ENCODE data around the gene PLPP4. TPM values are rescaled to one million over a fixed set of nuclear protein-coding genes. Genes with fewer than 3 reads are reported as not detected.

The PLPP4 gene
- polyA plus RNA-seq, 10 donors: 0.14 to 2.1 (median 0.52) TPM; not detected in 4

DNA sequence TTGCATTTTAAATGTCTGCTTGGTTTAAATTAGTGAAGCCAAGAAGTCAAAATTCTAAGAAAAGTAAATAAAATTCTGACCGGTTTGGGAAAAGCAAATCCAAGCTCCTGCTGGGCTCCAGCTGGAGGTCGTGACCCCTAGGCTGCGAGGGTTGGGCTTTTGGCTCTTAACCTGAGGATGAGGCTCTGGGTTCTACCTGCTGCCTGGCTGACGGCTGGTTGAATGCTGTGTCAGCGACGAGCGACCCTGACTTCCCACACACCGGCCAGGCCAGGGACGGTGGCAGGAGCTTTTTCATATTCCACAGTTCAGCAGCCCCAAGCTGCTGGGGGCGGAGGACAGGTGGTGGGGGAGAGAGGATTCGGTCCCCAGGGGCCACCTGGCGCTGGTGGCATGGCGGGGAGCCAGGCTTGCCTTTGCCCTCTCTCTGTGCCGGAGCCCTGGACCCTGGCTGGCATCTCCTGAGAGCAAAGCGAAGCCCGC lies 843 bp upstream of the PLPP4 start:
- no peak for DNase-seq

DNA sequence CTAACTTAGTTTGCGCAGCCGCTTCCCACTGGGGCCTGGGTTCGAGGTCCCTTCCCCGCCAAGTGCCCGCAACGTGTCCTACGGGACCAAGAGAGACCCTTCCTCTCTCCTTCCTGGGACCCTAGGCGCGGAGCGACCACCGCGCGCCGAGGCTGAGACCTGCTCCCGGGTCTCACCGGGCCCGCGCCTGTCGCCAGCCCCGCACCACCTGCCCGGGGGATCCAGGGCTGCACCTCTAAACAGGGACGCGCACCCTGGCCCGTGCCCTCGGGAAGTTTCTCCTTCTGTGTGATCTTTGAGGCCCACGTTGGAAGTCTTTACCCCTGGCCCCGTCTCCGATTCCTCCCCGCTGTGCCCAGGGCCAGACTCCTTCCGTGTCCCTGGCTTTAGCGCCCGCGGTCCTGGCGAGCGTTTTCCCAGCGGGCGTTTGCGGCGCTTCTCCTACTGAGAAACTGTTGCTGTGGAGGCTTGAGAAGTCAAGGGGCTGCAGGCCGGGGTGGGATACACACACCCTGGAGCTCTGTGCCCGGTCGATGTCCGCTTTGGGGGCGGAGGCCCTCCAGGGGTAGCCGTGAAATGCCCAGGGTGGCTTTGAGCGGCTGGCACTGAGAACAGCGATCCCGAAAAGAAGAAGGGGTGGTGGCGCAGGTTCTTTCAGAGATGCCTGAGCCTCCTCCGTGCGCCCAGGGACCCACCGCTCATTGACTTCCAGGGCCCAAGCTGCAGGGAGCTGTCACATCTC lies 575 bp downstream of the PLPP4 start:
- DNase-seq: no peak

DNA sequence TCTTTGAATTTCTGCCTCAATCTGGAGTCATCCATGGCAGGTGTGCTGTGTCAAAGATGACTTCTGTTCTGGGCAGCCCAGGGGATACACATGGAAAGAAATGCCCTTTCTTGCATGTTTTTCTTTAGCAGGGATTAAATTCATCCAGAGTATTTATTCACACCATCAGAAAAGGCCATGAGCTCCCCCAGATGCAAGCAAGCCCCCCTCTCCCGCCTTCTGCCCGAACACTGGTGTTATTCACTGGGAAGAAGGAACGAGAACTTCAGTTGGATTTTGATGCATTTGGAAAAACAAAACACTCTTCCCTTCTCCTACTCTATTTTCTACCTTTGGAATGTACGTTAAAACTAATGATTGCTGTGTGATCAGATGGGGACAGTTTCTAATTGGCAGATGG lies 1.4 kb downstream of the PLPP4 start:
- DNase-seq: no peak

DNA sequence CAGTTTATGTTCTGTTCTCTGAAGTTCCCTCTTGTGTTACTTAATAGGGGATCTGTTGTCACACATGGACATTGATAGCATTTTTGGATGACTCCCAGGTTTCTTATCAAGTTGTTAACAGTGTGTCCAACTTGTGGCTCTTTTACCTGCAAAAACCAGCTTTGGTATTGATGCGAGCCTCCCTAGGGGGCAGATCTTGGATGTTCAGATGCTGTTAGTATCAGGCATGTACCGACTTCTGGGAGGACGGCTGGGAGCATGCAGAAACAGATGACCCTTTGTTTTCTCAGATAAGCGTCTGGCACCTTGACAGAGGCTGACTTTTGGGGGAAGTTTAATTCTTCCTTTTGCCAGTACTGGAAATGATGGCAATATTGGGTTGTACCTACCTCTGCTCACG lies 2.2 kb downstream of the PLPP4 start:
- DNase-seq: no peak

DNA sequence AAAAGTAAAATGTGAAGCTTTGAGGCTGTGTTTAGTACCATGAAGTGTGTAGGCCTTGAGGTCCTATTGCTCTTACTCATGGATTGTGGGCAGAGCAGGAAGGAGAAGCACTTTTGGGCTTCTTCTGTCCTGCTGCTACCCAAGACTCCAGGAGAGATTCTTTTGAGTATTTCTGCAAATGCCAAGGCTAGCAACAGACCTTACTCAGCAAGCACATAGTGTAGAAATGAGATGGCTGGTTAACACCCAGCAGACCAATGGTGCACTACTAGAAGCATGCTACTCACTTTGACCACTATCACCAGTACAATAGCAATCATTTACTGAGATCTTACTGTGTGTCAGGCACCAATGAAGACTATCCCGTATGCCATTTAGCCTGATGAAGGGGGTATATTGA lies 3.2 kb downstream of the PLPP4 start:
- DNase-seq: no peak

DNA sequence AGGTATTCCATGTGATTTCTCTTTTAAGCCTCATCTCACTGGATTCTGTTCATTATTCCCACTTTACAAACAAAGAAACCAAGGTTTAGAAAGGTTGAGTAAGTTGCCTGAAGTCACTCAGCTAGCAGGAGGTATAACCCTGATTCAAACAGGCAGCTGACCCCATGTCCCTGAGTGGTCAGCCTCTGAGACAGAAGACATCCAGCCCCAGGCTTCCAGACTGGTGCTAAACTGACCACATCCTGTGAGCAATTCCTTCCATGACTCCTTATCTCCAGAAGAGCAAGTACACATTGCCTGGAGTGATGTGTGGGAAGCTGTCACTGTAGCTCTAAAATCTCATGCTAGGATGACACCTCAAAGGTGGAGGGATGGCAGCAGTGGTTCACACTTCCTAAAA lies 3.7 kb downstream of the PLPP4 start:
- peak in 1 of 3 donors; percentile 75 for DNase-seq

DNA sequence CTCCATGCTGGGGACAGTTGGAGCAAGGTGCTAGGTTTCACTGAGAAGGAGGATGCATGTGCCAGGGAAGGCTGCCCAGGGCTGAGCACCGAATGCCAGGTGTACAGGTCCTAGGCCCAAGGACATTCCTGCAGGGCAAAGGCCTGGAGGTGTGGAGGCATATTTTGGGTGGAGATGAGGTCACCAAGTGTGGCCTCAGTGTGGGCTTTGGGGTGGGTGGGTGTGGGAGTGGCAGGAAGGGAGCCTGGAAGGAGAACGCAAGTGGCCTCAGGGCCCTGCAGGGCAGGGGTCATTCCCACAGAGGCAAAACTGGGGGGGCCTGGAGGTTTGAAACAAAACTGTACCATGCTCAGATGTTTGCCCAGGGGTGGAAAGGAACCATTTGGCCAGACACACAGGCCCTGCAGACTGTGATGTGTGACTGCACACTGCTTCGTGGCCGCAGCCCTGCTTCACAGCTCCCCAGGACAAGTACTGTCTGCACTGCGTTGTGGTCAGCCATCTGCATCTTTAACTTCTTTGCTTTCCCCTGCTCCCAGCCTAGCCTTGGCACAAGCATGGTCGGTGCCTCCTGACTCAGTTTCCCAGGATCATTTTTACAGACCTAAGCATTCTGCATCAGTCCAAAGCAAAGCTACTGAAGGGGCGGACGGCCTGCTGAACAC lies 5.1 kb downstream of the PLPP4 start:
- DNase-seq: no peak

DNA sequence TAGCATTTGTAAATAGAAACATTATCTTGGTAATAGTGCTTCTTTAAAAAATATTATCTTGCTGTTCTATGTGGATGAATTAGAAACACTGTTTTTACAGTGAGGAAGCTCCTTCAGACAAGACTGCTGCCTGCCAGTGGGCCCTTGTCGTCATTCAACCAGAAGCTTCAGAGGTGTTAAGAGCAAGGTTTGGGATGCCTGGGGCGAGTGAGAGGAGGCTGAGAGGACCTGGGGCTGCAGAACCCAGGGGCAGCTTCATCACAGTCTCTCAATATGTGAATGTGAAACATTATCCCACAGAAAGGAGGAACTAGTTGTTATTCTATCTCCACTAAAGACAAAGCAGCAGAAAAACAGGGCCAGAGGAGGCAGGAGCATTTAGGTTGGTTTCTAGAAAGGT lies 8.1 kb downstream of the PLPP4 start:
- DNase-seq: no peak

DNA sequence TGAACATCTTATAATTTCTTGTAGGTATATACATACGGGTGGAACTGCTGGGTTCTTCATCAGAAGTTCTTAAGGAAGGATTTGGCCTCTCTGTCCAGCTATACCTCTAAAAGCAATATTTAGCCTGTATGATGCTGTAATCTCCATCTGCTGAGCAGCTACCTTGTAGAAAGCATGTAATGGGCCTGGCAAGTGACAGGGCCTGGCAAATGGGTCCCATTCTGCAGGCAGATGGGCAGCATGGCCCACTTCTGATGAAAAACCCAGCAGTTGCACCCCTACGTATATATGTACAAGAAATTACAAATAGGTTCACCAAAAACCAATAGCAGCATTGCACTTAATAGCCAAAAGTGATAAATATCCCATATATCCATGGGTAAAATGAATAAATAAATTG lies 9.0 kb downstream of the PLPP4 start:
- DNase-seq: no peak

DNA sequence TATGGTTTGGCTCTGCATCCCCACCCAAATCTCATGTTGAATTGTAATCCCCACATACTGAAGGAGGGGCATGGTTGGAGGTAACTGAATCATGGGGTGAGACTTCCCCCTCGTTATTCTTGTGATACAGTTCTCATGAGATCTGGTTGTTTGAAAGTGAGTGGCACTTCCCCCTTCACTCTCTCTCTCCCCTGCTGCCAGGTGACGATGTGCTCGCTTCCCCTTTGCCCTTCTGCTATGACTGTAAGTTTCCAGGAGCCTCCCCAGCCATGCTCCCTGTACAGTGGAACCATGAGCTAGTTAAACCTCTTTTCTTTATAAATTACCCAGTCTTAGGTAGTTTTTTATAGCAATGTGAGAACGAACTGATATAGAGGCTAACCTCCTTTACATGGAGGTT lies 16.6 kb downstream of the PLPP4 start:
- no peak for DNase-seq

DNA sequence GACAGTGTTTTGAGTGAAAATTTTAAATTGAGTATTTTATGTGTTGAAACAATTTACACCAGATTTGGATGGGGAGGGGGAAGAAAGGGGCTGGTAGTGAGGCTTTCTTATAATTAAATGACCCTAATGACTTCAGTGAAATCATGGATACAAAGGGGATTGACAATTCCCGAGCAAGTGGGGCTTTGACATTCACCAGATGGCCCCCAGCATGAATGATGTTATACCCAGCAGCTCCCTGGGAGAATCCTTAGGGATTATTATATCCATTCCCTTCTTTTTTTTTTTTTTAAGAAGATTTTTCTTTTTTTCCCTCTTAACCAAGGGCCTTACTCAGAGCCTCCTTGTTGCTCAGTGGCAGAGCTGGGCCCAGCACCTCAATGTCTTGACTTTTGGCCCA lies 17.9 kb downstream of the PLPP4 start:
- DNase-seq: no peak

DNA sequence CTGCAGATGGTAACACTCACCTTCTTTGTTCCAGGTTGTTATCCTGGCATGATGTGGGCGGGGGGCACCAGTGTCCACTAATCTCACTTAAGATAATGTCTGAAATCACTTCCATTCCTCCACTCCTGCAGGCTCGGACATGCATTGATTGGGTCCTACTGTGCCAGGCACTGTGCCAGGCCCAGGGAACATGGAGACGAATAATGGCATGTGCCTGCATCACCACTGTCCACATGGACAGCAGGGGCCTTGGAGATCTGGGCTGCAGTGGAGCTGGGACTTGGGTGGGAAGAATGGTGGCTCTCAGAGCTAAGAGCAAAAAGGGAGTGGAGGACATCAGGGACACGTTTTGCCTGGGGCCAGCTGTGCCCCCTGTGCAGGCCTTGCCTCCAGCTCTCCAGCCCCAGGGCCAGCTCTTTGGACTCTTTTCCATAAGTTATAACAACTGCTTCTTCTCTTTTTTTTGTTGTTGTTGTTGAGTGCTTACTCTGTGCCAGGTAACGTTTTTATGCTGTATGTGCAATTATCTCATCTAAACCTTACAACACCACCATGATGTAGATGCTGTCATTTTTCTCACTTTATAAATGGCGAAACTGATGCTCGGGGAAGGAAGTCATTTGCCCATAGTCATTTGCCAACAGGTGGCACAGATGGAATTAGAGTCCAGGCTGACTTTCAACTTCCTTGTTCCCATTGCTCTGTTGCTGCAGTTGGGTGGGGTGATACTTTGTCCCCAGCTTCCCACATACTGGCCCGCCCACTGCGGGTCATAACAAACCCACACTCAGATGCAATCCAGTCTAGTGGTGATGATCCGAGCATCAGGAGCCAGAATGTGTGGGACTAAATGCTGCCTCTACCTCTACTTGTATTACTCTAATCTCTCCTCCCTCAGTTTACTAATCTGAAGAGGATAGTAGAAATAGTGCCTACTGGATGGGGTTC lies 19.1 kb downstream of the PLPP4 start:
- no peak for DNase-seq

DNA sequence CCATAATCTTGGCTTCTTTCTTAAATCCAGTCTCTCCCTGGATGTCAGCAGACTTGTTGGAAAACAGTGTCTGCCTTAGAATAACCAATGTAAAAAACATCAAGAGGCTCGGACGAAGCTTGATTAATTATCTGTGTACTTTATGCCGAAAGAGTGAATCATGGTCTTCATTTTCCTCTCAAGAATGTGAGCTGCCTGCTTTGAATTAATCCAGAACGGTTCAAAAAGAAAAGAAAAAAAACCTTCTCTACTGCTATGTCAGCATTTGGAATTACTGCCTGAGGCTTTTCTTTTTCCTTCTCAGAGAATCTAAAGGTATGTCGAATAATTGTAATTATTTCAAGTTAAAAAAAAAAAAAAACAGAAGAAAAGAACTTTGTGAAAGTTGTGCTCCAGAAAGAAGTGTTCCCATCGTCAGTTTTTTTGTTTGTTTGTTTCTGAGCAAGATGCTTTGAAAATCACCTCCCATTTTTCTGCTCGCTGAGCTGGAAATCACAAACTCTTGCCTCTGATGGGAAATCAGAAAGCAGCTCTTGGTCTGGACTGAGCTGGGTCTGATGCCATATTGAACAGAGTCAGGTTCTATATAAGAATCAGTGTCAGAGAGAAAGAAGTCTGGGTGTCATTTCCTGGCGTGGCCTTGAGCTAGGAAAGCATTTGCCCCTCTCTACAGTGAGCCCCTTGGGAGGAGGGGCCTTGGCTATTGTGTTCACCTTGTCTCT lies 20.2 kb downstream of the PLPP4 start:
- DNase-seq: peak in 1 of 3 donors; percentile 72

DNA sequence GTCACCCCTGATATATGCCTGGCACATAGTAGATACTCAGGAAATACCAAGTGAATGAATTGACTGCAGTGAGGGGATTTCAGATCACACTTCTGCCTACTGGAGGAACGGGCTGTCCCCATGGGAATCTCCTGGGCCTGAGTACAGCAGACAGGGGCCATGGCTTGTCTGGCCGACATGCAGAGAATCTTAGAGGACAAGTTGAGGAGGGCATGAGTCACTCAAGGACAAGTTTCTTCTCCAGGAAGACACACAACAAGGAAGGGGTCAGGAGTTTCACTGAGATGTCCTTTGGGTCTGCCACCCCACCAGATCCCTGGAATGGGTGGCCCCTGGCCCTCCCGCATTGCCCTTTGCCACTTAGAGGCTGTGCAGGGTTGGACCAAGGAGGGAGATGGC lies 20.7 kb downstream of the PLPP4 start:
- peak in 1 of 3 donors; percentile 23 for DNase-seq

DNA sequence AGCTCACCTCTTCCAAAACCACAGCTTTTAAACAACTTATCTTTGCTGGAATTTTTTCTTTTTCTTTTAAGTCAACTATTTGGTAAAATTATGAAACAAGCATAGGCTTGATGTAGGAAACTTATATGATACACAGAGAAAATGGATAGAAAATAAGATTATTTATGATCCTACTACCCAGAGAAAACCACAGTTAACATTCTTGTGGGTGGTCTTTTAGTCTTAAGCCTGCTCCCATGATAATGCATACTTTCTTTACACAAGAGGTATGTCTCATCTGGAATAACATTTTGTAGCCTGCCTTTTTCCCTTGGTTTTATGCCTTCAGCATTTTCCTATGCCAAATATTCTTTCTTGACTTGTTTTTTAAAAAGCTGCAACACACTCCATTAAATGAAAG lies 21.4 kb downstream of the PLPP4 start:
- peak in 1 of 3 donors; percentile 37 for DNase-seq

DNA sequence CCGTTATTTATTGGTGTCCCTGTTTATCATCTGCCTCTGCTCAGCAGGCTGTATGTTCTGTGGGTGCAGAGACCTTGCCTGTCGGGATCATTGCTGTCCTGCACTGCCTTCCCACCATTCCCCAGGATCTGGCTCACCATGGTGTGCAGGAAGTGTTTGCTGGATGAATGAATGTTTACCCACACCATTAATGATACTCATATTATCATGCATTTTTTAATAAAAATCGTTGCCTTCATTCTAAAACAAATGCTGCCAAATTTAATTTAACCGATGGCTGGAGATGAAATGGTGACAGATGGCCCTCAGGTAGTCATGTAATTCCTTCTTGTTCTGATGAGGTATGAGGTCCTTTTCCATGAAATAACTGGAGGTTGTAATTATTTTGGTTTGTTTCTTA lies 22.5 kb downstream of the PLPP4 start:
- no peak for DNase-seq

DNA sequence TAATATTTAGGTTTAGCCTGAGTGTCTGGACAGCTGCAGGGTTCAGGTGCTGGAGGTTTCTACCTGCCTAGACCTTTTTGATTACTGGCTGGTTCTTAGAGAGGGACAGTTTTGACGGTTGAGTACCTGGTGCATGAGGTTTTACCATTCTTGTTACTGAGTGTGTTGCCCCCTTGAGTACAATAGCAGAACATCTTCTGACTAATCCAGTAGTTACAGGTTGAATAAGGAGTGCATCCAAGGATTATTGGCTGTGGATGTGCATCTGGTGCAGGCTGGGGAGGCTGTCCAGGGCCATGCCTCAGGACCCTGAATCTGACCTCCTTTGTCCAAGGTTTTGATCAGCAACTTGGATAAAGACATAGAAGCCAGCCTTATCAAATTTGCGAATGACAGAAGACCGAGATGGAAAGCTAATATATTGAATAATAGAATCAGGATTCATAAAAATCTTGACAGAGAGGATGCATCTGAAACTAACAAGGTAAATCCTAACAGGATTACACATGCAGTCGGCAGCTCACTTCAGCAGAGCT lies 23.1 kb downstream of the PLPP4 start:
- no peak for DNase-seq

DNA sequence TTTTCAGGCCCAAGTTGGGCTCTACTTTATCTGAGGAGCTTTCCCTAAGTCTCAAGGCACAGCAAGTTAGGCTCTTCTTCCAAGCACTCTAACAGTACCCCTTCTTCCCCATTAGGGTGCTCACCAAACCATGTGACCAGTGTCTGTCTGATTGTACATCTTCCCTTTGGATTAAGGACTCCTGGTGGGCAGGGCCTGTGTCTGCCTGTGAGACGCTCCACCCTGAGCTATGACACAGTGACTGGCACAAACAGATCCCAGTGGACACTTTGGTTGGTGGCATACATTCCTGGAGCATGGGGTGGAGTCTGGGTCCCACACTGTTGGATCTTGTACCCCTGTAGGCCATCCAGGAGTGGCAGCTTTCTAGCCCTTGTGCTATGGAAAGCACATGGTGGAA lies 23.8 kb downstream of the PLPP4 start:
- DNase-seq: no peak

DNA sequence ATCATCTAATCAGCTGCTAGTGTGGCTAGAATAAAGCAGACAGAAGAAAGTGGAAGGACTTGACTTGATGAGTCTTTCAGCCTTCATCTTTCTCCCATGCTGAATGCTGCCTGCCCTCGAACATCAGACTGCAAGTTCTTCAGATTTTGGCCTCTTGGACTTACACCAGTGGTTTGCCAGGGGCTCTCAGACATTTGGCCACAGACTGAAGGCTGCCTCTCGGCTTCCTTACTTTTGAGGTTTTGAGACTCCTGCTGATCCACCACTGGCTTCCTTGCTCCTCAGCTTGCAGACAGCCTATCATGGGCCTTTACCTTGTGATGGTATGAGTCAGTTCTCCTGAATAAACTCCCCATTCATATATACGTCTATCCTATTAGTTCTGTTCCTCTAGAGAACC lies 26.0 kb downstream of the PLPP4 start:
- DNase-seq: no peak

DNA sequence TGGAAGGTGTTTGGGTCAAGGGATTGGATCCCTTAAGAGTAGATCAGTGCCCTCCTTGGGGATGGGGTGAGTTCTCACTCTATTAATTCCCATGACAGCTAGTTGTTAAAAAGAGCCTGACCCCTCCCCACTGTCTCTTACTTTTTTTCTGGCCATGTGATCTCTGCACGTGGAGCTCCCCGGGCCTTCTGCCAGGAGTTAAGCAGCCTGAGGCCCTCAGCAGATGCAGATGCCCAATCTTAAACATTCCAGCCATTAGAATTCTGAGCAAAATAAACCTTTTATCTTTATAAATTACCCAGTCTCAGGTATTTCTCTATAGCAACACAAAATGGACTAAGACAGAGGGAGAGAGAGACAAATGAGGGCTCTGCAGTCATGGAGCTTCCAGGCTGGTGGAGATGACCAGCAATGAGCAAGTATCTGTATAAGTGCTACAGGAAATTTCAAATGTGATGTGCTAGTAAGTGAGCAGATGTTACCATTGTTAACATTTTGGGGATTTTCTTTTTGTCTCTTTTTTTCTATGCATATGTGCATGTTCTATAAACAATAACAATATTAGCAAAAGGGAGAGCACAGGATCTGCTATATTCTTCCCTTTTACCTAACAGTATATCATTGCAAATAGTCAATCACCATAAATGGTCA lies 26.7 kb downstream of the PLPP4 start:
- no peak for DNase-seq

DNA sequence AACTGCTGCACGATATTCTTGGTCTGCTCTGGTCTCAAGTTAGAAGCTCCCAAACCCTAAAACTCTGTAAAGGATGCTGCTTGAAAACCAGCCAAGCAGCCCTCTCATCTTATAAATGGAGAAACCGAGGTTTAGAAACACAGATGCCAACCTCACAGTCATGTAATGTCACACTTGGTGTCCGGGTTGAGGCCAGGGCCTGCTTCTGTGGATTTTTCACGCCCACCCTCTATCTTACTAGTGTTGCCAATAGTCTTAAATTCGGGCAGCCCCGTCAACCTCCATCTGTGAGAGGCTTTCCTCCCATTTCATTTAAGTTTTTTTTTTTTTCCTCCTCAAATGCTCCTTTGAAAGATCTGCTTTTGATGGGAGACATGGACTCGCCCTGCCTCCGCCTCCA lies 28.9 kb downstream of the PLPP4 start:
- no peak for DNase-seq

All from muscle of back (tissue), 11 donors.